Stimulated activated CD8-positive, alpha-beta memory T cell treated with anti-CD3 and anti-CD28 coated beads, Interleukin-15, amount 100 ng/mL, for 24 hours (primary cell): ENCODE data around the gene PITX3.

ENCODE experiments used
- DNase-seq: peaks from one replicate; pipeline ENCODE4 v3.0.0-alpha.2; 2020; ENCODE audit warnings: low read depth

Gene PITX3

GRCh38 chr10:102241444-102242117, at the start of gene PITX3:
PITX3 (minus strand) TSS chr10:102241512; CDS start chr10:102232080, 9,432 bp downstream.
- DNase-seq = peak; percentile 76

GRCh38 chr10:102289840-102290239, 48.5 kb upstream of the PITX3 start:
- DNase-seq = no peak

GRCh38 chr10:102289356-102289755, 48.0 kb upstream of the PITX3 start:
- no peak for DNase-seq

GRCh38 chr10:102287991-102288390, 46.7 kb upstream of the PITX3 start:
- no peak for DNase-seq

GRCh38 chr10:102287538-102287937, 46.2 kb upstream of the PITX3 start:
- no peak for DNase-seq

GRCh38 chr10:102286216-102286615, 44.9 kb upstream of the PITX3 start:
- no peak for DNase-seq

- DNase-seq = no peak
These were observed 43.8 kb upstream of the PITX3 start for GRCh38 chr10:102285133-102285532.

GRCh38 chr10:102284531-102284930, 43.2 kb upstream of the PITX3 start:
- DNase-seq = no peak

- no peak for DNase-seq
These were observed 42.6 kb upstream of the PITX3 start for GRCh38 chr10:102283890-102284289.

GRCh38 chr10:102283488-102283887, 42.2 kb upstream of the PITX3 start:
- no peak for DNase-seq

GRCh38 chr10:102281102-102281487, 39.8 kb upstream of the PITX3 start:
- DNase-seq = no peak

GRCh38 chr10:102280397-102281101, 39.2 kb upstream of the PITX3 start:
- no peak for DNase-seq

- no peak for DNase-seq
These were observed 37.8 kb upstream of the PITX3 start for GRCh38 chr10:102279104-102279503.

- no peak for DNase-seq
These were observed 34.0 kb upstream of the PITX3 start for GRCh38 chr10:102275343-102275742.

- DNase-seq = no peak
These were observed 32.8 kb upstream of the PITX3 start for GRCh38 chr10:102274062-102274461.

- DNase-seq = no peak
These were observed 27.7 kb upstream of the PITX3 start for GRCh38 chr10:102269017-102269416.

GRCh38 chr10:102268375-102268888, 27.1 kb upstream of the PITX3 start:
- no peak for DNase-seq

GRCh38 chr10:102267748-102268147, 26.4 kb upstream of the PITX3 start:
- DNase-seq = no peak

GRCh38 chr10:102266670-102267069, 25.4 kb upstream of the PITX3 start:
- no peak for DNase-seq

GRCh38 chr10:102264371-102264770, 23.1 kb upstream of the PITX3 start:
- no peak for DNase-seq

GRCh38 chr10:102262744-102263370, 21.5 kb upstream of the PITX3 start:
- DNase-seq = no peak

GRCh38 chr10:102261842-102262241, 20.5 kb upstream of the PITX3 start:
- DNase-seq = no peak

GRCh38 chr10:102261196-102261595, 19.9 kb upstream of the PITX3 start:
- no peak for DNase-seq
